Measurements from ENCODE around the gene GHR. TPM values are rescaled to one million over a fixed set of nuclear protein-coding genes. Genes with fewer than 3 reads are reported as not detected.
"Not testable (repeated sequence)": the region's sequence is repeated elsewhere in the genome, so short reads cannot be mapped to it uniquely, and the experiment has no call there.

The GHR gene
- polyA plus RNA-seq, 1 donor from 2014 or later, result 0.31 TPM

GRCh38 chr5:42677156-42677842 lies 254.1 kb downstream of the GHR start:
- H3K36me3 ChIP-seq (ENCODE audit: insufficient read depth, low read length), result no peaks in the 10 kb centered on the region
- no peaks in the 10 kb centered on the region for H4K20me1 ChIP-seq (ENCODE audit: insufficient read depth)
- no peak overlapping the region for H3K4me2 ChIP-seq (ENCODE audit: low read length)
- H3K27ac ChIP-seq (ENCODE audit: low read length), result no peak overlapping the region
- no peak for TF ChIP-seq SMC3 (conservative IDR thresholded peaks at IDR 0.05; ENCODE audit: poor library complexity)
- no peak for TF ChIP-seq TAF1 (IDR thresholded peaks at IDR 0.05; ENCODE audit: low read depth)
- TF ChIP-seq EP300 (conservative IDR thresholded peaks at IDR 0.05; ENCODE audit: poor library complexity, severe bottlenecking), result no peak
- no peak for TF ChIP-seq CTCF (IDR thresholded peaks at IDR 0.05; ENCODE audit: poor library complexity, severe bottlenecking)
- TF ChIP-seq MXI1 (conservative IDR thresholded peaks at IDR 0.05; ENCODE audit: poor library complexity, severe bottlenecking), result no peak
- no peak for TF ChIP-seq REST (IDR thresholded peaks at IDR 0.05; ENCODE audit: borderline replicate concordance)
- TF ChIP-seq RAD21 (conservative IDR thresholded peaks at IDR 0.05), result no peak
- no peak for TF ChIP-seq POLR2AphosphoS5 (IDR thresholded peaks at IDR 0.05)
- TF ChIP-seq EZH2 (IDR thresholded peaks at IDR 0.05; ENCODE audit: borderline replicate concordance, insufficient read depth, low read length, poor library complexity, severe bottlenecking), result no peak
- no peak overlapping the region for H3K9ac ChIP-seq (ENCODE audit: low read length)
- H3K9me3 ChIP-seq (ENCODE audit: low read length), result no peaks in the 10 kb centered on the region
- H2AFZ ChIP-seq (ENCODE audit: low read depth, low read length), result no peak overlapping the region
- H3K27me3 ChIP-seq (ENCODE audit: insufficient read depth, low read depth, low read length), result no peaks in the 10 kb centered on the region
- H3F3A ChIP-seq (ENCODE audit: insufficient read depth, low read length, poor library complexity, severe bottlenecking), result no peaks in the 10 kb centered on the region
- no peak overlapping the region for H3K4me3 ChIP-seq (ENCODE audit: low read length)
- H3K9me2 ChIP-seq (ENCODE audit: insufficient read depth, low read length), result no peaks in the 10 kb centered on the region
- no peaks in the 10 kb centered on the region for H3K79me2 ChIP-seq (replicated peaks; ENCODE audit: insufficient read depth, low read length)

GRCh38 chr5:42680046-42680445 lies 256.8 kb downstream of the GHR start:
- Histone ChIP-seq H3K4me2 (ENCODE audit: low read length) (no peak overlapping the region), H3K9me2 (ENCODE audit: insufficient read depth, low read length) (no peaks in the 10 kb centered on the region), H4K20me1 (ENCODE audit: insufficient read depth) (no peaks in the 10 kb centered on the region), H3K36me3 (ENCODE audit: insufficient read depth, low read length) (no peaks in the 10 kb centered on the region), H2AFZ (ENCODE audit: low read depth, low read length) (no peak overlapping the region), H3F3A (ENCODE audit: insufficient read depth, low read length, poor library complexity, severe bottlenecking) (no peaks in the 10 kb centered on the region), H3K79me2 (replicated peaks; ENCODE audit: insufficient read depth, low read length) (no peaks in the 10 kb centered on the region), H3K9ac (ENCODE audit: low read length) (no peak overlapping the region), H3K9me3 (ENCODE audit: low read length) (no peaks in the 10 kb centered on the region), H3K4me3 (ENCODE audit: low read length) (no peak overlapping the region), H3K27ac (ENCODE audit: low read length) (no peak overlapping the region), H3K27me3 (ENCODE audit: insufficient read depth, low read depth, low read length) (no peaks in the 10 kb centered on the region)
- TF ChIP-seq TAF1 (IDR thresholded peaks at IDR 0.05; ENCODE audit: low read depth), result no peak
- no peak for TF ChIP-seq SMC3 (conservative IDR thresholded peaks at IDR 0.05; ENCODE audit: poor library complexity)
- TF ChIP-seq EP300 (conservative IDR thresholded peaks at IDR 0.05; ENCODE audit: poor library complexity, severe bottlenecking), result no peak
- no peak for TF ChIP-seq POLR2AphosphoS5 (IDR thresholded peaks at IDR 0.05)
- no peak for TF ChIP-seq REST (IDR thresholded peaks at IDR 0.05; ENCODE audit: borderline replicate concordance)
- no peak for TF ChIP-seq MXI1 (conservative IDR thresholded peaks at IDR 0.05; ENCODE audit: poor library complexity, severe bottlenecking)
- no peak for TF ChIP-seq RAD21 (conservative IDR thresholded peaks at IDR 0.05)
- no peak for TF ChIP-seq CTCF (IDR thresholded peaks at IDR 0.05; ENCODE audit: poor library complexity, severe bottlenecking)
- TF ChIP-seq EZH2 (IDR thresholded peaks at IDR 0.05; ENCODE audit: borderline replicate concordance, insufficient read depth, low read length, poor library complexity, severe bottlenecking), result no peak

GRCh38 chr5:42685078-42685477 lies 261.8 kb downstream of the GHR start:
- H2AFZ ChIP-seq (ENCODE audit: low read depth, low read length); H3K9ac ChIP-seq (ENCODE audit: low read length); H4K20me1 ChIP-seq (ENCODE audit: insufficient read depth); H3K9me2 ChIP-seq (ENCODE audit: insufficient read depth, low read length); H3K36me3 ChIP-seq (ENCODE audit: insufficient read depth, low read length); H3K9me3 ChIP-seq (ENCODE audit: low read length); H3F3A ChIP-seq (ENCODE audit: insufficient read depth, low read length, poor library complexity, severe bottlenecking); H3K27ac ChIP-seq (ENCODE audit: low read length); H3K79me2 ChIP-seq (replicated peaks; ENCODE audit: insufficient read depth, low read length); H3K4me2 ChIP-seq (ENCODE audit: low read length); H3K4me3 ChIP-seq (ENCODE audit: low read length); H3K27me3 ChIP-seq (ENCODE audit: insufficient read depth, low read depth, low read length): not testable (repeated sequence)

All from neural cell (in vitro differentiated cells).